OCI-LY7 (cell line): ENCODE data around the gene PTP4A1. TPM values are rescaled to one million over a fixed set of nuclear protein-coding genes. Genes with fewer than 3 reads are reported as not detected.

ENCODE experiments used
- BruUV-seq: library from RNA; stranded (reverse); fragments of 400-500 nt; replicated peaks from 2 replicates; lab custom pipeline; 2021; lab: Mats Ljungman, UMichigan
- CTCF ChIA-PET: fragments of 300-600 bp; sonication (Branson Sonifier 250); formaldehyde crosslinking; loops from one replicate; lab custom pipeline; 2022; ENCODE audit warnings: antibody characterized with exemption; ENCODE audit not compliant: unreplicated experiment; lab: Charles Lee
- POLR2A ChIA-PET: fragments of 300-600 bp; sonication (Branson Sonifier 250); formaldehyde crosslinking; loops from one replicate; lab custom pipeline; 2022; ENCODE audit warnings: antibody characterized with exemption; lab: Charles Lee
- DNase-seq: peaks from one replicate; pipeline ENCODE4 v3.0.0-alpha.2; 2015; ENCODE audit warnings: low spot score
- H2AFZ ChIP-seq: fragments of 200-600 bp; sonication (generic), shearing (Covaris generic); 2 replicates; pipeline ENCODE4 v1.6.1; 2014; ENCODE audit warnings: mild to moderate bottlenecking, antibody characterized with exemption, low read length, moderate library complexity
- H3K27ac ChIP-seq: fragments of 200-600 bp; sonication (generic); 2 replicates; pipeline ENCODE4 v1.5.1; 2014; ENCODE audit warnings: mixed run types, low read depth, mild to moderate bottlenecking, moderate library complexity, low read length, inconsistent platforms; ENCODE audit not compliant: poor library complexity, severe bottlenecking
- H3K36me3 ChIP-seq: fragments of 200-600 bp; sonication (generic); 2 replicates; pipeline ENCODE4 v1.6.1; 2014; ENCODE audit warnings: mild to moderate bottlenecking, antibody characterized with exemption, low read length, moderate library complexity, mixed read lengths; ENCODE audit not compliant: insufficient read depth
- H3K4me1 ChIP-seq: fragments of 200-600 bp; sonication (generic); 2 replicates; pipeline ENCODE4 v1.5.1; 2014; ENCODE audit warnings: mild to moderate bottlenecking, low read length; ENCODE audit not compliant: insufficient read depth, poor library complexity, severe bottlenecking
- H3K4me2 ChIP-seq: fragments of 200-600 bp; sonication (generic); 2 replicates; pipeline ENCODE4 v1.6.1; 2014; ENCODE audit warnings: mild to moderate bottlenecking, low read length
- H3K4me3 ChIP-seq: fragments of 200-600 bp; sonication (generic); 2 replicates; pipeline ENCODE4 v1.5.1; 2014; ENCODE audit warnings: mild to moderate bottlenecking, low read depth, low read length; ENCODE audit not compliant: poor library complexity, severe bottlenecking
- H3K79me2 ChIP-seq: fragments of 200-600 bp; sonication (generic); 2 replicates; pipeline ENCODE4 v1.6.1; 2016; ENCODE audit warnings: low read depth, mild to moderate bottlenecking, low read length, moderate library complexity, mixed read lengths; ENCODE audit not compliant: insufficient read depth
- H3K9me2 ChIP-seq: fragments of 200-600 bp; sonication (generic); 2 replicates; pipeline ENCODE4 v1.6.1; 2016; ENCODE audit warnings: mild to moderate bottlenecking, low read length, mixed read lengths; ENCODE audit not compliant: insufficient read depth
- H3K9me3 ChIP-seq: fragments of 200-600 bp; sonication (generic); 2 replicates; pipeline ENCODE4 v1.6.1; 2014; ENCODE audit warnings: mild to moderate bottlenecking, mixed run types, low read length, mixed read lengths
- H4K20me1 ChIP-seq: fragments of 200-600 bp; sonication (generic); 2 replicates; pipeline ENCODE4 v1.6.1; 2014; ENCODE audit warnings: mild to moderate bottlenecking, antibody characterized with exemption, low read length, moderate library complexity, mixed read lengths; ENCODE audit not compliant: insufficient read depth
- CTCF ChIP-seq: fragments of 200-600 bp; sonication (generic); conservative IDR thresholded peaks from 2 replicates; pipeline ENCODE4 v1.5.1; 2014; ENCODE audit warnings: mild to moderate bottlenecking, antibody characterized with exemption, low read length, moderate library complexity, mixed read lengths
- EZH2phosphoT487 ChIP-seq: fragments of 200-600 bp; sonication (generic); IDR thresholded peaks from 2 replicates; pipeline ENCODE4 v1.6.1; 2018; ENCODE audit warnings: low read depth, borderline replicate concordance, mild to moderate bottlenecking, mixed run types, antibody characterized with exemption, low read length, moderate library complexity, mixed read lengths
- intact Hi-C: fragments of 100-400 bp; cut with micrococcal nuclease; formaldehyde crosslinking; loops from one replicate; pipeline ENCODE4 v1.10.0; 2022; ENCODE audit not compliant: unreplicated experiment
- total RNA-seq, 2 experiments: library from RNA; depleted of rRNA in 1 of 2; stranded (reverse); fragments of >200 nt in 1 of 2; shearing (Covaris generic) in 1 of 2; gene quantifications; 2 replicates each; pipeline ENCODE4 v1.2.3, GENCODE V29; 2014 to 2022

Gene PTP4A1
- total RNA-seq, 2 experiments from 2014 or later = 21.2 to 76.0 TPM

GRCh38 chr6:63530182-63530581 lies 42.1 kb upstream of the PTP4A1 start:
- POLR2A ChIA-PET = interaction anchor here (0.7 to 2.0 kb wide), 4 partner anchors 11 to 184 kb away, joined by 3 to 10 read pairs (median 4); no protein-coding TSS in a partner anchor
- Histone ChIP-seq H3K9me2 (no peaks in the 10 kb centered on the region), H3K36me3 (no peaks in the 10 kb centered on the region), H3K4me2 (no peak overlapping the region), H3K4me1 (peaks cover 14% of the 10 kb centered on the region), H3K27ac (no peak overlapping the region), H4K20me1 (no peaks in the 10 kb centered on the region), H3K4me3 (no peak overlapping the region), H2AFZ (no peak overlapping the region), H3K79me2 (no peaks in the 10 kb centered on the region), H3K9me3 (no peaks in the 10 kb centered on the region)
- CTCF ChIA-PET = no interaction called here
- BruUV-seq = no TSS peak
- DNase-seq = no peak
- TF ChIP-seq CTCF = no peak
- no peak for TF ChIP-seq EZH2phosphoT487
- intact Hi-C loops = no loop called here

- POLR2A ChIA-PET = interaction anchor here (0.8 to 2.0 kb wide), 4 partner anchors 12 to 43 kb away, joined by 3 to 10 read pairs (median 3); no protein-coding TSS in a partner anchor
- CTCF ChIA-PET = no interaction called here
- TF ChIP-seq CTCF (no peak), EZH2phosphoT487 (no peak)
- H3K36me3 ChIP-seq = no peaks in the 10 kb centered on the region
- intact Hi-C loops = no loop called here
- no peak overlapping the region for H3K4me2 ChIP-seq
- no peaks in the 10 kb centered on the region for H3K79me2 ChIP-seq
- DNase-seq = no peak
- no peaks in the 10 kb centered on the region for H4K20me1 ChIP-seq
- H3K9me2 ChIP-seq = no peaks in the 10 kb centered on the region
- H2AFZ ChIP-seq = no peak overlapping the region
- H3K9me3 ChIP-seq = no peaks in the 10 kb centered on the region
- BruUV-seq = no TSS peak
- H3K4me1 ChIP-seq = peaks cover 10% of the 10 kb centered on the region
- no peak overlapping the region for H3K27ac ChIP-seq
- no peak overlapping the region for H3K4me3 ChIP-seq
These were observed 41.3 kb upstream of the PTP4A1 start for GRCh38 chr6:63530991-63531390.

GRCh38 chr6:63533026-63533425 lies 39.3 kb upstream of the PTP4A1 start:
- Histone ChIP-seq H3K9me2 (no peaks in the 10 kb centered on the region), H3K27ac (no peak overlapping the region), H3K79me2 (no peaks in the 10 kb centered on the region), H4K20me1 (no peaks in the 10 kb centered on the region), H3K36me3 (no peaks in the 10 kb centered on the region), H3K4me3 (no peak overlapping the region), H3K4me1 (peaks cover 16% of the 10 kb centered on the region), H3K4me2 (no peak overlapping the region), H2AFZ (no peak overlapping the region), H3K9me3 (no peaks in the 10 kb centered on the region)
- DNase-seq = no peak
- POLR2A ChIA-PET = interaction anchor here (0.6 to 1.4 kb wide), 4 partner anchors 10 to 246 kb away, joined by 4 to 5 read pairs (median 4); no protein-coding TSS in a partner anchor
- TF ChIP-seq EZH2phosphoT487 (no peak), CTCF (no peak)
- no TSS peak for BruUV-seq
- CTCF ChIA-PET = no interaction called here
- intact Hi-C loops = loop anchor here (1.0 kb wide), 1 partner anchor 16 kb away; no protein-coding TSS in a partner anchor
